ENCODE measurements around the gene CCDC18. TPM values are rescaled to one million over a fixed set of nuclear protein-coding genes. Genes with fewer than 3 reads are reported as not detected.

Gene CCDC18, protein sequence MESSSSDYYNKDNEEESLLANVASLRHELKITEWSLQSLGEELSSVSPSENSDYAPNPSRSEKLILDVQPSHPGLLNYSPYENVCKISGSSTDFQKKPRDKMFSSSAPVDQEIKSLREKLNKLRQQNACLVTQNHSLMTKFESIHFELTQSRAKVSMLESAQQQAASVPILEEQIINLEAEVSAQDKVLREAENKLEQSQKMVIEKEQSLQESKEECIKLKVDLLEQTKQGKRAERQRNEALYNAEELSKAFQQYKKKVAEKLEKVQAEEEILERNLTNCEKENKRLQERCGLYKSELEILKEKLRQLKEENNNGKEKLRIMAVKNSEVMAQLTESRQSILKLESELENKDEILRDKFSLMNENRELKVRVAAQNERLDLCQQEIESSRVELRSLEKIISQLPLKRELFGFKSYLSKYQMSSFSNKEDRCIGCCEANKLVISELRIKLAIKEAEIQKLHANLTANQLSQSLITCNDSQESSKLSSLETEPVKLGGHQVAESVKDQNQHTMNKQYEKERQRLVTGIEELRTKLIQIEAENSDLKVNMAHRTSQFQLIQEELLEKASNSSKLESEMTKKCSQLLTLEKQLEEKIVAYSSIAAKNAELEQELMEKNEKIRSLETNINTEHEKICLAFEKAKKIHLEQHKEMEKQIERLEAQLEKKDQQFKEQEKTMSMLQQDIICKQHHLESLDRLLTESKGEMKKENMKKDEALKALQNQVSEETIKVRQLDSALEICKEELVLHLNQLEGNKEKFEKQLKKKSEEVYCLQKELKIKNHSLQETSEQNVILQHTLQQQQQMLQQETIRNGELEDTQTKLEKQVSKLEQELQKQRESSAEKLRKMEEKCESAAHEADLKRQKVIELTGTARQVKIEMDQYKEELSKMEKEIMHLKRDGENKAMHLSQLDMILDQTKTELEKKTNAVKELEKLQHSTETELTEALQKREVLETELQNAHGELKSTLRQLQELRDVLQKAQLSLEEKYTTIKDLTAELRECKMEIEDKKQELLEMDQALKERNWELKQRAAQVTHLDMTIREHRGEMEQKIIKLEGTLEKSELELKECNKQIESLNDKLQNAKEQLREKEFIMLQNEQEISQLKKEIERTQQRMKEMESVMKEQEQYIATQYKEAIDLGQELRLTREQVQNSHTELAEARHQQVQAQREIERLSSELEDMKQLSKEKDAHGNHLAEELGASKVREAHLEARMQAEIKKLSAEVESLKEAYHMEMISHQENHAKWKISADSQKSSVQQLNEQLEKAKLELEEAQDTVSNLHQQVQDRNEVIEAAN (N-terminal part only)
- 7.6 TPM for total RNA-seq

DNA sequence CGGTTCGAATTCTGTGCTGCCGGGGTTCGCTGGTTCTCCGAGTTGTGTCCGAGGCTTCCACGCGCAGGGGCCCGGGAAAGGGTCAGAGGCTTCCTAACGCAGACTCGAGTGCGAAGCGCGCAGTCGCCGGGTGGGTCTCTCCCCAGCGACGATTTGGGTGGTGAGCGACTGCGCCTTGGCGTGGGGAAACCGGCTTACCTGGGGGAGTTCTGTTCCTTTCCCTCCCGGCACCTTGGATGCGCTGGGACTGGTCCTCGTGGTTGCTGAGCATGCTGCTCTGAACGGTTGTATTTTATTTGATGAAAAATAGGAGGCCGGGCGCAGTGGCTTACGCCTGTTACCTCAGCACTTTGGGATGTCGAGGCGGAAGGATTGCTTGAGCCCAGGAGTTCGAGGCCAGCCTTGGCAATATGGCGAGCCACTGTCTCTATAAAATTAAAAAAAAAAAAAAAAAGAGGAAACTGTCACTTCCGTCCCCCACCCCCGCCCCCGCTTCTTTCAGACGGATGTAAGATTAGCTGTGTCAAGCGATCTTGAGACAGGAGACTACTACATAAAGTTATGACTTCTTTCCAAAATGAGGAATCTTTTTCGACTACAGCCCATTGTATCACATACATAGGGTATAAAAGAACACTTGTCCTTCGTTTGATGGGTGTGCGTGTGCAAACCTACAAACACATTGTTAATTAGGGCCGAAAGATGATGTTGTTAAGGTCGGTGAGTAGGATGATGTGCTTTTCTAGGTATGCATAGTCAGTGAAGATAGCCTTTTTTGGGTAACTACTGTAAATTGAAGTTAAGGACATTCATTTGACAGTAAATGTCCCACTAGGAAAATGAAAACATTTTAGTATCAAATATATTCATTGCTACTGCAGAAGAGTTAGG lies at the start of gene CCDC18:
CCDC18 (plus strand) TSS at position 2 of the 891 bp plus-strand sequence. CDS start 2,638 bp downstream, outside the sequence.
- peak within 1 kb of the TSS; percentile 98 for H3K4me3 ChIP-seq (ENCODE audit: low read length)
- peaks cover 41% of the 10 kb centered on the region for H3K4me1 ChIP-seq (ENCODE audit: insufficient read depth, low read length)
- H3K27me3 ChIP-seq (ENCODE audit: insufficient read depth, low read length) = no peaks in the 10 kb centered on the region
- no peaks in the 10 kb centered on the region for H3K9me3 ChIP-seq (ENCODE audit: low read depth, low read length)

DNA sequence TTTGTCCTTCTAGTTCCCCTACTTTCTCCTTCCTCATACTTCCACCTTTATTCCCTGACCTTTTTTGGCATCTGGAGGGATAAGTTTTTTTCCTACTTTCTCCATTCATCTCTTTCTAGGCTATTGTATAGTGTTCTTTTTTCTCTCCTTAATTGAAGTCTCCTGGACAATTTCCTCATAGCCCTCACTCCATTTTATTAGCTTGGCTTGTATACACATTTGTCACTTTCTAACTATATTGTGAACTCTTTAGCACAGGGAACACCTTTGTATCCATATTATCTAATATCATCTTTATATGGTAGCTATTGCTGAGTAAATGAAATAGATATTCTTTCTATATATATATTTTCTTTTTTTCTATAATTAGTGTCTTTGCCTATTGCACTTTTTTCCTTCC lies 47.9 kb upstream of the CCDC18 start:
- Histone ChIP-seq H3K4me3 (ENCODE audit: low read length) (no peak overlapping the region), H3K27me3 (ENCODE audit: insufficient read depth, low read length) (no peaks in the 10 kb centered on the region), H3K4me1 (ENCODE audit: insufficient read depth, low read length) (no peaks in the 10 kb centered on the region), H3K9me3 (ENCODE audit: low read depth, low read length) (no peaks in the 10 kb centered on the region)

DNA sequence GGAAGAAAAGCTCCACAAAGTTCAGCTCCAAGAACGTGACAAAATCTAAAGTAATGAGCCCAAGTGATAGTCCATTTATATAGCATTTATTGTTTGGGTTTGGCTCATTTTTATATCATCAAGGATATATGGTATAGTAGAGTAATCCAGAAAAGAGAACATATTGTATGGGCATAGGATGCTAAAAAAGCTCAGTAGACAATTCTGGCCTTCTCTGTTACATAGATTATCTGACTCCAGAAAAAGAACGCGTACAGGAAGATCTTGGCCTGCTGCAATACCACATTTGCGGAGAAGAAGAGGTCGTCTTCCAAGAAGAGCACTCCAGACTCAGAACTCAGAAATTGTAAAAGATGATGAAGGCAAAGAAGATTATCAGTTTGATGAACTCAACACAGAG lies 44.1 kb upstream of the CCDC18 start:
- no peaks in the 10 kb centered on the region for H3K27me3 ChIP-seq (ENCODE audit: insufficient read depth, low read length)

DNA sequence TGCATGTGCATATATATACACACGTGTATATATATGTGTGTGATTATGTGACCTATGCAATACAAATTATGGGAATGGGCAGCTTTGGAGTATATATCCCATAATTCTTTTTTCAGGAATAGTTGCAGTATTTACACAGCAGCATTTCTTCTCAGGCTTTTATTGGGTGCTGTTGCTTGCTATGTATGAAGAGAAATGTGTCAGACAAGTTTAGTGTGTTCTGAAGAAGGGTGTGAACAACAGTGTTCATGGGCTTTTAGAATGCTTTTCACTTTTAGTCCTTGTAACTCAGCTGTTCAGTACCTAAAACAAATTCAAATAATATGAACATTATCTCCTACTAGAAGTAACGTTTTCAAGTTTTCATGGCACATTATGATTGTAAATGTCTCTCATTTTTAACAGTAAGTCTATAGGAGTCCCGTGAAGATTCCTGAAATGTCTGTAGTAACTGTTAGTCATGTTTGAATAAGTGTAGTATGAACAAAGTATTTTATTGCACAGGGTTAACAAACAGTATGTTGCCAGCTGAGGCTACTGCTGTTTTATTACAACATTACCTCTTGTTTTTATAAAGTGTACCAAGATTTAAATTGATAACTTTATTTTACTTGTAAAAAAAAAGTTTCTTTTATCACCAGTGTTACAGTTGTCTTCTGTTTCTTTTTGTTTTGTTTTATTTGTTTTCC lies 42.8 kb upstream of the CCDC18 start:
- H3K4me1 ChIP-seq (ENCODE audit: insufficient read depth, low read length) = no peaks in the 10 kb centered on the region
- no peaks in the 10 kb centered on the region for H3K9me3 ChIP-seq (ENCODE audit: low read depth, low read length)
- H3K27me3 ChIP-seq (ENCODE audit: insufficient read depth, low read length) = no peaks in the 10 kb centered on the region
- H3K4me3 ChIP-seq (ENCODE audit: low read length) = no peak overlapping the region

More for the DNA sequence above, 44.1 kb upstream of the CCDC18 start:
- no peaks in the 10 kb centered on the region for H3K4me1 ChIP-seq (ENCODE audit: insufficient read depth, low read length)
- no peaks in the 10 kb centered on the region for H3K9me3 ChIP-seq (ENCODE audit: low read depth, low read length)
- H3K4me3 ChIP-seq (ENCODE audit: low read length) = no peak overlapping the region

DNA sequence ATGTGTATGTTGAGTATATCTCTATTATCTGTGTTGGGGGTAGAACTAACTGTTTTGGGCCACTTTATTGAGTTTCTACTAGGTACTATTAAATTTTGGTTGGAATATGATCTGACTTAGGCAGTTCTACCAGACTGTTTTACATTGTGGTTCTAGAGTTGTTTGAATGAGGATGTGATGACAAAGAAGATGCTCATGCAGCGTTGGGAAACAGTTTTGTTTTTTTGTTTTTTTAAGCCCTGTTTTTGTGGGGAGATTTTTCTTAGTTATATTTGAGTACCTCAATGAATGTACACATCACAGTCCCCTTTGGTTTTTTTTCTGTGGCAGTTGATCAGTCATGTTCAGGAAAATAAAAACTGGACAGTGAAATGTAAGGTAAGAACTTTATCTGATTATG lies 40.4 kb upstream of the CCDC18 start:
- Histone ChIP-seq H3K27me3 (ENCODE audit: insufficient read depth, low read length) (no peaks in the 10 kb centered on the region), H3K4me3 (ENCODE audit: low read length) (no peak overlapping the region), H3K9me3 (ENCODE audit: low read depth, low read length) (no peaks in the 10 kb centered on the region), H3K4me1 (ENCODE audit: insufficient read depth, low read length) (no peaks in the 10 kb centered on the region)

DNA sequence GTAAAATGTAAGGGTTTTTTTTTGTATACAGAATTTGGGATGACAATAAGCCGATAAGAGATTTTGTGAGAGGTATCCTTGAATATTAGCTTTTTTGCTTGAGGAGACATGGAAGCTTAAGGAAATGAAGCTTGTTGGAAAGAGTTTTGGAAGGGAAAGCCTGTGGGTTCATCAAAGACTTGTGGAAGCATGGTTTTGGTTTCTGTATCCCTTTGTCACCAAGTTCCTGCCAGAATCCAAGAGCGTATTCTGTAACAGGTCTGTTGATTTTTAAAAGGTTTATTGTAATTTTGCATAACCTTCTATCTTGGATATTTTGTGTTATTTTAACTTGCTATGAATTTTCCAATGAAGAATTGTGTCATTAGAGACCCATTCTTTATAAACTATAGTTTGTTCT lies 38.4 kb upstream of the CCDC18 start:
- no peaks in the 10 kb centered on the region for H3K4me1 ChIP-seq (ENCODE audit: insufficient read depth, low read length)
- H3K9me3 ChIP-seq (ENCODE audit: low read depth, low read length) = no peaks in the 10 kb centered on the region
- no peak overlapping the region for H3K4me3 ChIP-seq (ENCODE audit: low read length)
- H3K27me3 ChIP-seq (ENCODE audit: insufficient read depth, low read length) = no peaks in the 10 kb centered on the region

DNA sequence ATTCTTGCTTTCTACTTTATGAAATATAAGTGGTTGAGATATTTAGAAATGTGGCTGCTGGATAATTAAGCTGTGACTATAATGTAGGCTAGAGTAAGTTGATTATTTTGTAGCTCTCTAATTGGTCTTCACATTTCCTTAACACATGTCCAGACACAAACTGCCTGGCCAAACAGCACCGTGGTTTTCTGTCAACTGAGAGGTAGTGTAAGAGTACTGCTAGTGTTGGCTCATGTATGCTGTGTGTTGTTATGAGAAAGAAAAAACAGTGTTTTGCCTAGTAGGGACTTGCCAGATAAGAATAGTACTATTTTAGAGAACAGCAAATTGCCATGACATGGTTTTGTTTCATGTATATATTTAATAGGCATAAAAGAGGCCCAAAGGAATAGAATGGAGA lies 37.4 kb upstream of the CCDC18 start:
- H3K4me1 ChIP-seq (ENCODE audit: insufficient read depth, low read length) = no peaks in the 10 kb centered on the region
- no peaks in the 10 kb centered on the region for H3K27me3 ChIP-seq (ENCODE audit: insufficient read depth, low read length)
- no peak overlapping the region for H3K4me3 ChIP-seq (ENCODE audit: low read length)
- H3K9me3 ChIP-seq (ENCODE audit: low read depth, low read length) = no peaks in the 10 kb centered on the region

DNA sequence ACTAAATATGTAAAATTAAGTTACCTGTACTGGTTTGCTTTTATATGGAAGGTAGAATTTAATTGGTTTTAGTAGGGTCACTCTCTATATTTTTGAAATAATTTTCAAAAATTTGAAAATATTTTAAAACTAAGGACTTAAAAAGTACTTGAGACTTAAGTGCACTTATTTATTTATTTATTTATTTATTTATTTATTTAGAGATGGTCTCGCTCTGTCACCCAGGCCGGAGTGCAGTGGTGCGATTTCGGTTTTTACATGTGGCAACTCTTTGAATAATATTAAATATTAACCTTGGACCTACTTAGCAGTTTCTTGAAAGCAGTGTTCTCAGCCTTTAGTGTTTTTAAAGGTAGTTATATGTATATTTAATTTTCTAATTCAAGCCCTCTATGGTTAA lies 36.8 kb upstream of the CCDC18 start:
- no peaks in the 10 kb centered on the region for H3K9me3 ChIP-seq (ENCODE audit: low read depth, low read length)
- H3K4me3 ChIP-seq (ENCODE audit: low read length) = no peak overlapping the region
- no peaks in the 10 kb centered on the region for H3K27me3 ChIP-seq (ENCODE audit: insufficient read depth, low read length)
- no peaks in the 10 kb centered on the region for H3K4me1 ChIP-seq (ENCODE audit: insufficient read depth, low read length)

DNA sequence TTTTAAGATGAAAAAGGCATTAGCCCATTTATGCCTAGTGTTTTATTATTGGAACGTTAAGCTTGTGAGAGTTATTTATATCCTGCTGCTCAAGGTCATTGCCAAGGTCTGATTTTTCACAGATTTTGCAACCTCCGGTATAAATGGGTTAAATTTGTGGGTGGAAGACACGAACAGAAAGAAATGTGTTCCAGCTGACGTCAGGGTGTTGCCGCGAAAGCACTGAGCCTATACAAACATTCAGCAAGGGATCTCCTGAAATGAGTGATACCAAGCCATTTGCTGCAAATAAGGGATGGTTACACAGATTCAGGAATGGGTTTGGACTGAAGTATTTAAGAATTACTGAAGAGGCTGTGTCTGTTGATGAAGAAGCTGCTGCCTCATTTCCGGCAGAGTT lies 32.5 kb upstream of the CCDC18 start:
- no peaks in the 10 kb centered on the region for H3K27me3 ChIP-seq (ENCODE audit: insufficient read depth, low read length)
- no peaks in the 10 kb centered on the region for H3K4me1 ChIP-seq (ENCODE audit: insufficient read depth, low read length)
- H3K9me3 ChIP-seq (ENCODE audit: low read depth, low read length) = no peaks in the 10 kb centered on the region
- no peak overlapping the region for H3K4me3 ChIP-seq (ENCODE audit: low read length)

DNA sequence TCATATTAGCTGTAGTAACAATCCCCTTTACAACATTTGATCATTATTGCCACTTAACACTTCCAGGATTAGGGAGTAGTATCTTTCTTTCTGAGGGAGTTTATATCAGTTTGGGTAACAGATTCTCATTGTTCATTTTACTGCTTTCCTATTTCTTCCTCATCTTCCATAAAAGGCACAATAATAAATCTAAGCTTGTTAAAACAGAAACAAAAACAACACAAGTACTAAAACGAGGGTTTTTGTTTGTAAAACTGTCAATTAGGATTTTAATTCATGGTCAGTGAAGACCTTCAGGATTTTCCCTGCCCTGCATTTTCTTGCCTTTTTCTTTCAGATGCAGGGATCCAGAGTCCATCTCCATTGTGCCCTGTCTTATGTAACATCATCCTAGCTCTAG lies 29.8 kb upstream of the CCDC18 start:
- Histone ChIP-seq H3K4me1 (ENCODE audit: insufficient read depth, low read length) (no peaks in the 10 kb centered on the region), H3K9me3 (ENCODE audit: low read depth, low read length) (no peaks in the 10 kb centered on the region), H3K4me3 (ENCODE audit: low read length) (no peak overlapping the region), H3K27me3 (ENCODE audit: insufficient read depth, low read length) (no peaks in the 10 kb centered on the region)

DNA sequence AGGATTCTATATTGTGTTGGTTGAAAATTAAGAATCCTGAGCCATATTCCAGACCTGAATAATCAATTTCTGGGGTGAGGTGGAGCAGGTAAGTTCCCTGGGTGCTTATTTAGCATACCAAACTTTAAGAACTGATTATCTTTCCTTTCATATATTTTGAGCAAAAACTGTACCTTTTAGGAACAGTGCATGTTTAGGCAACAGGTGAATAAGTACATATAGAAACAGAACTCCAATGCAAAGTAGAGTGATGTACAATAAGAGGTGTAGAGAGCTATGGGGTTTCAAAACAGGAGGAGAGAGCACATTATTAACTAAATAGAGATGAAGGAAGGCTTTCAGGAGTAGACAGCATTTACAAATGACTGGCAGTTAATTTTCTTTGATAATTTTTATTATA lies 29.1 kb upstream of the CCDC18 start:
- Histone ChIP-seq H3K27me3 (ENCODE audit: insufficient read depth, low read length) (no peaks in the 10 kb centered on the region), H3K4me3 (ENCODE audit: low read length) (no peak overlapping the region), H3K4me1 (ENCODE audit: insufficient read depth, low read length) (no peaks in the 10 kb centered on the region), H3K9me3 (ENCODE audit: low read depth, low read length) (no peaks in the 10 kb centered on the region)

DNA sequence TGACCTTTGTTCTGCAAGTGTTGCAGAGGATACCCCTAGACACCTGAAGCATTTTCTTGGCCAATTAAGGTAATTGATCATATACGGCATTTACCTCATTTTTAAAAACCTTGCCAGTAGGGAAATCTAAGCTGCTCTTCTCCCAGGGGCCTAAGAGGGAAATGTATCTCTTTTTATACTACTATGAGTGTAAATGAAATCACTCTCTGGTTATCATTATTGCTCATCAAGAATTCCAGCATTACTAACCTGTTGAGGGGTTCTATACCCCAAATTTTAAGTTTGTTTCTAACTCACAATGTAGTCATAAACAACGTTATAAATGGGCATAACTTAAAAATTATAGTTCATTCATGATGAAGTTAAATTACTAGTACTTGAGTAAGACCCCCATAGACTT lies 27.7 kb upstream of the CCDC18 start:
- no peaks in the 10 kb centered on the region for H3K4me1 ChIP-seq (ENCODE audit: insufficient read depth, low read length)
- H3K4me3 ChIP-seq (ENCODE audit: low read length) = no peak overlapping the region
- no peaks in the 10 kb centered on the region for H3K27me3 ChIP-seq (ENCODE audit: insufficient read depth, low read length)
- H3K9me3 ChIP-seq (ENCODE audit: low read depth, low read length) = no peaks in the 10 kb centered on the region

DNA sequence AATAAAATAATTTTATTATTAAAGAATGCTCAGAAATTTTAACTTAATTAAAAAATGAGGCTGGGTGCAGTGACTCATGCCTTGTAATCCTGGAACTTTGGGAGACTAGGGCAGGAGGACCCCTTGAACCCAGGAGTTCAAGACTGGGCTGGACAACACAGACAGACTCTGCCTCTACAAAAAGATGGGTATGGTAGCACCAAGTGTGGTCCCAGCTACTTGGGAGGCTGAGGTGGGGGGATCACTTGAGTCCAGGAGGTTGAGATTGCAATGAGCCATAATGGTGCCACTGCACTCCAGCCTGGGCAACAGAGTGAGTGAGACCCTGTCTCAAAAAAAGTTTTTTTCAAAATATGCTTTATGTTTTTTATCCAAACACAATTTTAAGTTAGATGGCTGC lies 25.6 kb upstream of the CCDC18 start:
- H3K4me1 ChIP-seq (ENCODE audit: insufficient read depth, low read length) = no peaks in the 10 kb centered on the region

DNA sequence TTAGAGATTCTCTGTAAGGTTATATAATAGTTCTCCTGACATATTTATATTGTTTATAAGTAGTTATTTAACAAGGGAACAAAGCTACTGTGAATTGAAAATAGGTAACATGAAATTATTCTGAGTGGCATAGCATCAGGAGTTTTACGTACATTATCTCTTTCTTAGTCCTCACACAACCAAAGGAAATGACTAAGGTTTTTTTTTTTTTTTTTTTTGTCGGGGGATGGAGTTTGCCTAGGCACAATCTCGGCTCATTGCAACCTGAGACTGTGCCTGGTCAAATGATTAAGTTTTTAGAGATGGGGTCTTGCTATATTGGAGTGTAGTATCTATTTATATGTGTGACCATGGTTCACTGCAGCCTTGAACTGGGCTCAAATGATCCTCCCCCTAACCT lies 25.2 kb upstream of the CCDC18 start:
- no peaks in the 10 kb centered on the region for H3K9me3 ChIP-seq (ENCODE audit: low read depth, low read length)
- no peak overlapping the region for H3K4me3 ChIP-seq (ENCODE audit: low read length)
- H3K4me1 ChIP-seq (ENCODE audit: insufficient read depth, low read length) = no peaks in the 10 kb centered on the region
- H3K27me3 ChIP-seq (ENCODE audit: insufficient read depth, low read length) = no peaks in the 10 kb centered on the region

More for the DNA sequence above, 25.6 kb upstream of the CCDC18 start:
- H3K27me3 ChIP-seq (ENCODE audit: insufficient read depth, low read length) = no peaks in the 10 kb centered on the region
- H3K9me3 ChIP-seq (ENCODE audit: low read depth, low read length) = no peaks in the 10 kb centered on the region
- no peak overlapping the region for H3K4me3 ChIP-seq (ENCODE audit: low read length)

Measured in mononuclear cell (primary cell).